HG03066 (cell line): ENCODE data around the gene ZNF526.
A peak's percentile ranks its signal among the peaks of the same experiment; 100 is the strongest.

Source experiments
- ATAC-seq: cut with Tn5 transposase; IDR thresholded peaks from one replicate; pipeline ENCODE4 v1.9.1; 2021; ENCODE audit warnings: low read depth; ENCODE audit not compliant: unreplicated experiment

ZNF526 gene

GRCh38 chr19:42244347-42245220 is 24.5 kb downstream of the ZNF526 start:
- peak; percentile 31 for ATAC-seq

- ATAC-seq, result no peak
These were observed 25.1 kb downstream of the ZNF526 start for GRCh38 chr19:42245231-42245630.

GRCh38 chr19:42246143-42246921 is 26.2 kb downstream of the ZNF526 start:
- no peak for ATAC-seq

GRCh38 chr19:42246922-42247639 is 27.0 kb downstream of the ZNF526 start:
- no peak for ATAC-seq

- no peak for ATAC-seq
These were observed 27.6 kb downstream of the ZNF526 start for GRCh38 chr19:42247640-42248199.

- ATAC-seq, result no peak
These were observed 28.4 kb downstream of the ZNF526 start for GRCh38 chr19:42248270-42249148.

GRCh38 chr19:42249149-42249750 is 29.1 kb downstream of the ZNF526 start:
- no peak for ATAC-seq

- ATAC-seq, result no peak
These were observed 29.7 kb downstream of the ZNF526 start for GRCh38 chr19:42249769-42250168.

- ATAC-seq, result no peak
These were observed 30.1 kb downstream of the ZNF526 start for GRCh38 chr19:42250183-42250665.

GRCh38 chr19:42250666-42251531 is 30.8 kb downstream of the ZNF526 start:
- ATAC-seq, result no peak

GRCh38 chr19:42251572-42252358 is 31.7 kb downstream of the ZNF526 start:
- no peak for ATAC-seq

- ATAC-seq, result no peak
These were observed 32.5 kb downstream of the ZNF526 start for GRCh38 chr19:42252365-42253244.

GRCh38 chr19:42253245-42254088 is 33.4 kb downstream of the ZNF526 start:
- ATAC-seq, result no peak

- ATAC-seq, result no peak
These were observed 34.2 kb downstream of the ZNF526 start for GRCh38 chr19:42254089-42254849.
